Measurements from ENCODE around the gene SLC38A8.

The SLC38A8 gene

GRCh38 chr16:83980794-83981193 lies 61.8 kb downstream of the SLC38A8 start:
- TF ChIP-seq TAF1 (IDR thresholded peaks at IDR 0.05; ENCODE audit: low read depth, low read length) (no peak), POLR2AphosphoS5 (IDR thresholded peaks at IDR 0.05; ENCODE audit: low read depth, low read length) (no peak), POU2F2 (IDR thresholded peaks at IDR 0.05; ENCODE audit: low read depth, low read length) (no peak), POLR2A (IDR thresholded peaks at IDR 0.05; ENCODE audit: low read depth, low read length) (no peak), SPI1 (IDR thresholded peaks at IDR 0.05; ENCODE audit: low read depth, low read length) (no peak), PAX5 (IDR thresholded peaks at IDR 0.05; ENCODE audit: insufficient read depth, low read length, severe bottlenecking) (no peak)
- no peak for DNase-seq (ENCODE audit: insufficient read length, low spot score)
- FAIRE-seq: no peak

GRCh38 chr16:83979441-83979840 lies 63.2 kb downstream of the SLC38A8 start:
- DNase-seq (ENCODE audit: insufficient read length, low spot score) (no peak), FAIRE-seq (no peak)
- TF ChIP-seq POU2F2 (IDR thresholded peaks at IDR 0.05; ENCODE audit: low read depth, low read length): no peak
- no peak for TF ChIP-seq POLR2AphosphoS5 (IDR thresholded peaks at IDR 0.05; ENCODE audit: low read depth, low read length)
- TF ChIP-seq SPI1 (IDR thresholded peaks at IDR 0.05; ENCODE audit: low read depth, low read length): no peak

- FAIRE-seq: no peak
- no peak for DNase-seq (ENCODE audit: insufficient read length, low spot score)
- TF ChIP-seq POLR2A (IDR thresholded peaks at IDR 0.05; ENCODE audit: low read depth, low read length) (no peak), POLR2AphosphoS5 (IDR thresholded peaks at IDR 0.05; ENCODE audit: low read depth, low read length) (no peak), TAF1 (IDR thresholded peaks at IDR 0.05; ENCODE audit: low read depth, low read length) (no peak), PAX5 (IDR thresholded peaks at IDR 0.05; ENCODE audit: insufficient read depth, low read length, severe bottlenecking) (no peak), POU2F2 (IDR thresholded peaks at IDR 0.05; ENCODE audit: low read depth, low read length) (no peak), SPI1 (IDR thresholded peaks at IDR 0.05; ENCODE audit: low read depth, low read length) (no peak)
These were observed 64.1 kb downstream of the SLC38A8 start for GRCh38 chr16:83978401-83978904.

- FAIRE-seq: no peak
- TF ChIP-seq POLR2AphosphoS5 (IDR thresholded peaks at IDR 0.05; ENCODE audit: low read depth, low read length): no peak
- TF ChIP-seq PAX5 (IDR thresholded peaks at IDR 0.05; ENCODE audit: insufficient read depth, low read length, severe bottlenecking): no peak
- no peak for TF ChIP-seq POLR2A (IDR thresholded peaks at IDR 0.05; ENCODE audit: low read depth, low read length)
- TF ChIP-seq TAF1 (IDR thresholded peaks at IDR 0.05; ENCODE audit: low read depth, low read length): no peak
- no peak for TF ChIP-seq POU2F2 (IDR thresholded peaks at IDR 0.05; ENCODE audit: low read depth, low read length)
- no peak for TF ChIP-seq SPI1 (IDR thresholded peaks at IDR 0.05; ENCODE audit: low read depth, low read length)
These were observed 65.4 kb downstream of the SLC38A8 start for GRCh38 chr16:83977056-83977815.

GRCh38 chr16:83975590-83976260 lies 66.9 kb downstream of the SLC38A8 start:
- TF ChIP-seq POU2F2 (IDR thresholded peaks at IDR 0.05; ENCODE audit: low read depth, low read length): no peak
- DNase-seq (ENCODE audit: insufficient read length, low spot score) (no peak), FAIRE-seq (no peak)

More at GRCh38 chr16:83977056-83977815, 65.4 kb downstream of the SLC38A8 start:
- DNase-seq (ENCODE audit: insufficient read length, low spot score): no peak

GRCh38 chr16:83974475-83974874 lies 68.1 kb downstream of the SLC38A8 start:
- no peak for DNase-seq (ENCODE audit: insufficient read length, low spot score)
- TF ChIP-seq POLR2AphosphoS5 (IDR thresholded peaks at IDR 0.05; ENCODE audit: low read depth, low read length): no peak
- TF ChIP-seq SPI1 (IDR thresholded peaks at IDR 0.05; ENCODE audit: low read depth, low read length): no peak
- no peak for TF ChIP-seq POLR2A (IDR thresholded peaks at IDR 0.05; ENCODE audit: low read depth, low read length)
- TF ChIP-seq POU2F2 (IDR thresholded peaks at IDR 0.05; ENCODE audit: low read depth, low read length): no peak
- no peak for TF ChIP-seq TAF1 (IDR thresholded peaks at IDR 0.05; ENCODE audit: low read depth, low read length)
- TF ChIP-seq PAX5 (IDR thresholded peaks at IDR 0.05; ENCODE audit: insufficient read depth, low read length, severe bottlenecking): no peak

GRCh38 chr16:83973581-83974385 lies 68.8 kb downstream of the SLC38A8 start:
- DNase-seq (ENCODE audit: insufficient read length, low spot score): no peak
- TF ChIP-seq TAF1 (IDR thresholded peaks at IDR 0.05; ENCODE audit: low read depth, low read length) (no peak), SPI1 (IDR thresholded peaks at IDR 0.05; ENCODE audit: low read depth, low read length) (no peak), POU2F2 (IDR thresholded peaks at IDR 0.05; ENCODE audit: low read depth, low read length) (no peak), POLR2AphosphoS5 (IDR thresholded peaks at IDR 0.05; ENCODE audit: low read depth, low read length) (no peak)
- FAIRE-seq: no peak

More at GRCh38 chr16:83974475-83974874, 68.1 kb downstream of the SLC38A8 start:
- no peak for FAIRE-seq

- TF ChIP-seq PAX5 (IDR thresholded peaks at IDR 0.05; ENCODE audit: insufficient read depth, low read length, severe bottlenecking) (no peak), POU2F2 (IDR thresholded peaks at IDR 0.05; ENCODE audit: low read depth, low read length) (no peak), TAF1 (IDR thresholded peaks at IDR 0.05; ENCODE audit: low read depth, low read length) (no peak), SPI1 (IDR thresholded peaks at IDR 0.05; ENCODE audit: low read depth, low read length) (no peak), POLR2AphosphoS5 (IDR thresholded peaks at IDR 0.05; ENCODE audit: low read depth, low read length) (no peak), POLR2A (IDR thresholded peaks at IDR 0.05; ENCODE audit: low read depth, low read length) (no peak)
- DNase-seq (ENCODE audit: insufficient read length, low spot score) (no peak), FAIRE-seq (no peak)
These were observed 69.5 kb downstream of the SLC38A8 start for GRCh38 chr16:83973077-83973476.

- no peak for TF ChIP-seq SPI1 (IDR thresholded peaks at IDR 0.05; ENCODE audit: low read depth, low read length)
- TF ChIP-seq PAX5 (IDR thresholded peaks at IDR 0.05; ENCODE audit: insufficient read depth, low read length, severe bottlenecking): no peak
- TF ChIP-seq TAF1 (IDR thresholded peaks at IDR 0.05; ENCODE audit: low read depth, low read length): no peak
- TF ChIP-seq POU2F2 (IDR thresholded peaks at IDR 0.05; ENCODE audit: low read depth, low read length): no peak
- TF ChIP-seq POLR2AphosphoS5 (IDR thresholded peaks at IDR 0.05; ENCODE audit: low read depth, low read length): no peak
- no peak for TF ChIP-seq POLR2A (IDR thresholded peaks at IDR 0.05; ENCODE audit: low read depth, low read length)
- DNase-seq (ENCODE audit: insufficient read length, low spot score) (no peak), FAIRE-seq (no peak)
These were observed 70.2 kb downstream of the SLC38A8 start for GRCh38 chr16:83972256-83973008.

Measured in GM12891 (cell line).